ENCODE measurements around the gene DGKB. TPM values are rescaled to one million over a fixed set of nuclear protein-coding genes. Genes with fewer than 3 reads are reported as not detected.

The DGKB gene
- total RNA-seq, 1 donor from 2014 or later: 0.35 TPM

DNA sequence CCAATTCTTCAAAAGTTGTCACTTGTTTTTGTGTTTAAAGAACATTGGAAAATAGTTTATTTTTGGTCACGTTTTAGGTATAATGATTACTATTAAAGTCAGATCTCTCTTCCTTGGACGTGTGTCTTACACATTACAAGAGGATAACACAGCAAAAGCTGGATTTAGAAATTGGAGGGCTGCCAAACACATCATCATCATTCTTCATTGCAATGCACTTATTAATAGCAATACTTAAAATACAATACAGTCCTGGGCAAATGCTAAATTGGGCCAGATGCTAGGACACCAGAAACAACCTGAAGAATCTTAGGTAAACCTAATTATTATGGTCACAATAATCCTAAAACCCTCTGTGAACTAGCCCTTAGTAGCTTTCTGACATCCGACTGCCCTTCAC, 303.6 kb downstream of the DGKB start:
- DNase-seq (ENCODE audit: low spot score): no peak

DNA sequence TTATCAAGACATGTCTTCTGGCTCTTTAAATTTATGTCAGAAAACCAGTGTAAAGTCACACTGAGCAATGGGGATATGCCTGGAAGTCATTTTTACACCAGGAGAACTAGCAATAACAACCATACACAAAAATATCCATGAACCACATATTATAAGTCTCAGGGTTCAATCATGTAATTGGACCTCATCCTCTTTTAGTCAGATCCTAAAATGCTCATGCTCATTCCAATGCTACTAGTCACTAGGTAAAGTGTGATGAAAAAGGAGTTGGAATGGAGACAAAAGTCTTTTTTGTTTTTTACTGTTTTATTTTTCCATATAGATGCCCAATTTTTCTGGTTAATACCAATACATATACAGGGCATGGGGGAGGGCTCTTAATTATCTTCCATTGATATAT, 306.1 kb downstream of the DGKB start:
- DNase-seq (ENCODE audit: low spot score): no peak

DNA sequence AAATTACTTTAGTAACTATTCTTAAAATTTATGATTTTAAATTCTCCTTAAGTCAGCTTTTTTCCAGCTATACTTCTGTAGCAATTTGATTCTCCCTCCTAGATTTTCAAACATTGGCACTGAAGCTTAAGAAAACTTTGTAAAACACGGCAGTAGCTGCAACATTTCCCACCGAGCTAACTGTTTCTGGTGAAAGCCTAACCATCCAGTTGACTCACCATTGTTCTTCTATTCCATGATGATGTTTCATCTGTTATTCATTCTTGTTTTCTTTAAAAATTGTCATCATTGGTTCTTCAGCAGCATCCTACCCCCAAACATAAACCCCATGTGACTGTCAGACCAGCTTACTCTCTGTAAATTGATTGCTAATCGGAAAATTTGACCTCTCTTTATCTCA, 312.3 kb downstream of the DGKB start:
- no peak for DNase-seq (ENCODE audit: low spot score)

DNA sequence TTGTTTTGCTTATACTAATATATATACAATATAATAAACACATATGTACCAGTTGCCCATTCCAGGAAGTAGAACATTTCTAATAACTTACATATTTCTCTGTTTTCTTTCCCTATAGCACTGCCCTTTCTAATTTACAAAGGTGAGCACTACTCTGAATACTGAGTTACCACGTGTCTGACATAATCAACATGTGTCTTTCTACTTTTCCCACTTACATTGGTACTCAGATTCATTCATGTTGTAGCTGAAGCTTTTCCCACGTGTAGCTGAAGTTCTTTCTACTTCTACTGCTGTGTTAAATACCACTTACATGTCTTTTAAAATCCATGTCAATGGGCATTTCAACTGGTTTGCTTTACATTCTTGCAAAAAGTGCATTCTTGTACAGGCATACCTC, 317.3 kb downstream of the DGKB start:
- no peak for DNase-seq (ENCODE audit: low spot score)

DNA sequence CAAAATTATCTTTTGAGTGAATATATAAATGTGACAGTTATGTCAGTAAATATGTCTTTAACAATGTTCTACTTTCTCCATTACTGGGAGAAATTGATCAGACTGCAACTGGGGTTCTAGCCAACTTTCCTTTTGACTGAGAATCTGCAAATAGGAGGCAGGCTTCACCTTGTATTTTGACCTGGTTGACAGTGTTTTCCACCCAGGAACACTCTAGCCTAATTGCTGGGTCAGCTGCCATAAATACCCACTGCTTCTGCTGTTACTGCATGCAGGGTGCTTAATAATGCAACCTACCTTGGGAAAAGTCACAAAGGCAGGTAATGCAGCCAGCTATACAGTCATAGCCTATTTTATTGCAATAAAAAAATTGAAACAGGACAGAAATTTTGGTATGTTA, 319.0 kb downstream of the DGKB start:
- DNase-seq (ENCODE audit: low spot score): no peak

DNA sequence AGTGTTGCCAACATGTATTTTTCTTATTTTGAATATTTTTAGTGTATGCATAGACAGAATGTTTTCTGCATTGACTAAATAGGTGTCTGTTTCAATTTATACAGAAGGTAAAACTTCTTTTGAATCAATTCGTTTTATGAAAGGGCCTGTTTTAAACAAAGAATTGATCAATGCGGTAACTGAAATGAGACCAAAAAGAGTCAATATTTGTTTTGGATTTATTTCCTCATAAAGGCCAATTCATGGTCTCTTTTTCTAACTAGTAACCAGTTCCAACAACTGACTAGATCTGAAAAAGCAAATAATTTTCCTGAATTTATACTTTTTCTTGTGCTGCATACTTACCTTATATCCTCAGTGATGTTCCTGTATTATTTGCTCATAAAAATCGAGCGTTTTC, 320.5 kb downstream of the DGKB start:
- no peak for DNase-seq (ENCODE audit: low spot score)

DNA sequence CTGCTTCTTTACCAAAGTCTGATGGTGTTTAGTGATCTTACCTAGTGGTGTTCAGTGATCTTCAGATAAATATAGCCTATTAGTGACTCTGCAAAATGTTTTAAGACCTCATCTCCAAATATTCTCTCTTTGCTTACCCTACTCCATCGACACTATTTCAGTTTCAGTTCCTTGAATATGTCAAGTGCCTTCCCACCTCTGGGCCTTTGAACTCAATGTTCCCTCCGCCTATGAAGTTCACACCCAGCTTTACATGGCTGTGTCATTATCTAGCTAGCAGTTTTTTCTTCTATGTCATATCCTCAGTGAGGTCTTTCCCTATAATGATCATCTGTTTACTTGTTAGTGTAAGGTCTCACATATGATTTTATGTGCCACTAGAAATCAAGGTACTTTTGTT, 322.6 kb downstream of the DGKB start:
- no peak for DNase-seq (ENCODE audit: low spot score)

DNA sequence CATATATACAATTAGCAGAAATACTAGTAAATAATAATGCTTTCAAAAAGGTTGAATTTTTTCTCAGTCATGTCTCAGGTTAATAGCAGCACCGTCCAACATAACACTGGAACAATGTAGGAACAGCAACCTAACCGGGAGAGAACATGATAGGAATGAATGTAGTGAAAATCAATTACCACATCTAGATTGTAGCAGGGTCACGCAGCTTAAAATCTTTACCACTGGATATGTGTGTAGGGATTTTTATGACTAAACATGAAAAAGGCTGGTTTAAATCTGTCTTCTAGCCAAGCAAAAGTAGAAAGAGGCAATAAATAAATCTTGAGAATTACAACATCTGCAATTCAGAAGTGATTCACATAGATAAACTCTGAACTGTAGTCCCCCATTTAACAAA, 326.0 kb downstream of the DGKB start:
- no peak for DNase-seq (ENCODE audit: low spot score)

DNA sequence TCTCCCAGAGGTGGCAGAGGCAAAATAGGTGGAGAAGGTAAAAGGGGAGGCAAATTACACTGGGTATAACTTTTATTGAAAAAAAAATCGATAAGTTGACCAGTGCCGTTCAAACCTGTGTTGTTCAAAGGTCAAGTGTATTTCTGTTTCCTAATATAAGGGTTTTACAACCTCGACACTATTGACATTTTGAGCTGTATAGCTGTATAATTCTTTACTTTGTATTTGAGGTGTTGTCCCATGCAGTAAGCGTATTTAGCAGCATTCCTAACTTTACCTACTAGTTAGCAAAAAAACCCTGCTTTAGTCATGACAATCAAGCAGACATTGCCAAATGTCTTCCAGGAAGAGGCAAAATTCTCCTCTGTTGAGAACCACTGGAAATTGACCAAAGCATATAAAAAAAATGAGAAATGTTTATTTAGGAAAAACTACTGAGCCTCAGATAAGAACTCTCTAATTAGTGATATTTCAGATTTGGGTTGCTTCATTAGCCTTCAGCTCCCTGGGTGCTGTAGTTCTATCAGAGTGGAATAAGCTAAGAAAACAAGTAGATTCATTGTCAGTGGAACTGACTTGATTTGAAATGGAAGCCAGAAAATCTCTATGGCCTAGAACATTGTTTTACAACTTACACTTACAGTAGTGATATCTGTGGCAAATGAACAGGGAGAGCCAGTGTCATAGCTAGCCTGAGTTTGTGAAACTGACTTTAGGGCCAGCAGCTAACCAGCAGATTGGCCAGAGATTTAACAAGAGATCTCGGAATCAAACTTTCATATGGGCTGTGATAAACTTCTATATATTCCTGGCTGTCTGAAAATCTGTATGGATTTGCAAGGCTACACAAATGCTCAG, 331.6 kb downstream of the DGKB start:
- no peak for DNase-seq (ENCODE audit: low spot score)

DNA sequence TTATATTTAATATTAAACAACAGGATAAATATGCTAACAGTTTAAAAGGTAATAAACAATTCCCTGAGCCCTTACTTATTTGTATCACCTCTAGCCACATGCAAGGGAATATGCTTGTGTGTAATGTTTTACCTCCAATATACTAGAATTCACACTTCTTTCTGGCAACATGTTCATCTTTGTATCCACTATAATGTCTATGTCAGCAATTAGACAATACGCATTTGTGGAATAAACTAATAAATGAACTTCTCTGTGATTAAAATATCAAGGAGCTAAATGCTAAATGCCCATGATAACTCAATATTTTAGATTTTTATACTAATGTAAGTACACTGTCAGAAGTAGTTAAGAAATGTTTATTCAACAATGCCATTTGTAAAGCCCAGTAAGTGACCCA, 350.5 kb downstream of the DGKB start:
- DNase-seq (ENCODE audit: low spot score): no peak

DNA sequence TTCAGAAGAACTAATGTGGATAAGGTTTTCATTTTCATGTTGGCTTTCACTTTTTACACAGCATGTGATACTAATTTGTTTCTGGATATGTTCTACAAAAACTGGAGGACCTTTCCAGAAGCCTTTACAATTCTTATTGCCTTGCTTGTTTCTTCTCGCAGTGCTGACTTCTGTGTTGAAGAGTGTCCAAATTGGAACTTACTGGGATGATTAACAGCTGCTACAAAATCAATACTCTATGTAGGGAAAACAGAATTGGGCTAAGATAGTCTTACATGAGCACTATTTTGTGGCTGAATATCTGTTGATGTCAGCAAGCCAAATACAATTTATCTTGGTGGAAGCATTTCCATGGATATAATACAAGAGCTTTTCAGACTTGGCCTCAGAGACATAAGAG, 351.2 kb downstream of the DGKB start:
- no peak for DNase-seq (ENCODE audit: low spot score)

DNA sequence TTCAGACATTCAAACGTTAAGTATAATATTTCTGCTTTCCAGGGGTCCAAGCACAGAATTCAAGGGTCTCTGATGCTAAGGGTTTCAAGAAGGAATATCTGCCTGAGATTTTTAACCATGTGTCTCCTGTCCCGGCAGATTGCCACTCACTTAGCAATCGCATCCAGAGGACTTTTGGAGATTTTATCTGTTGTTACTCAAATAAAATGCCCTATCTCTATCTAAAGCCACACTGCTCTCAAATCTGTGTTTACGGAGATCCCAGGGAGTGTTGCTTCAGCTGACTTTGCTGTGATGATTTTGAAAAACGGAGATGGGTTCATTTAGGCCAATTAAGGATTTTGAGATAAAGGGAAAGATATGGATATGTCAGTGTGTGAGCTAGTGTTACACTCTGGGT, 359.9 kb downstream of the DGKB start:
- DNase-seq (ENCODE audit: low spot score): no peak

DNA sequence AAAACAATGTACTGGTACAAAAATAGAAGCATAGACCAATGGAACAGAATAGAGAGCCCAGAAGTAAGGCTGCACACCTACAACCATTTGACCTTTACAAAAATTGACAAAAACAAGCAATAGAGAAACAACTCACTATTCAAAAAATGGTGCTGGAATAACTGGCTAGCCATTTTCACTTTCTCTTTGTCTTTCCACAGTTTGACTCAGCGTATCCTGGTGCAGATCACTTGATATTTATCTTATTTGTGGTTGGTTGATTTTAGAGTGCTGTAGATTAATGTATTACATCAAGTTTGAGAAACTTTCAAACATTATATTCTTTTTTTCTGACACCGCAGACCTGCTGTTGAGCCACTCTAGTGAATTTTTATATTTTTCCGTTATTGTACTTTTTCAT, 381.4 kb downstream of the DGKB start:
- DNase-seq (ENCODE audit: low spot score): no peak

DNA sequence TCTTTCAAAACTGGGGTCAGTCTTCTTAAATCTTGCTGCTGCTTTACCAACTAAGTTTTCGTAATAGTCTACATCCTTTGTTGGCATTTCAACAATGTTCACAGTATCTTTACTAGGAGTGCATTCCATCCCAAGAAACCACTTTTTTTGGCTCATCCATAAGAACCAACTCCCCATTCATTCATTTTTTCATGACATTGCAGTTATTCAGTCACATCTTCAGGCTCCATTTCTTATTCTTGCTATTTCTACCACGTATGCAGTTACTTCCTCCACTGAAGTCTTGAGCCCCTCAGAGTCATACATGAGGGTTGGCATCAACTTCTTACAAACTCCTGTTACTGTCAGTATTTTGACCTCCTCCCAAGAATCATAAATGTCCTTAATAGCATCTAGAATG, 392.3 kb downstream of the DGKB start:
- no peak for DNase-seq (ENCODE audit: low spot score)

DNA sequence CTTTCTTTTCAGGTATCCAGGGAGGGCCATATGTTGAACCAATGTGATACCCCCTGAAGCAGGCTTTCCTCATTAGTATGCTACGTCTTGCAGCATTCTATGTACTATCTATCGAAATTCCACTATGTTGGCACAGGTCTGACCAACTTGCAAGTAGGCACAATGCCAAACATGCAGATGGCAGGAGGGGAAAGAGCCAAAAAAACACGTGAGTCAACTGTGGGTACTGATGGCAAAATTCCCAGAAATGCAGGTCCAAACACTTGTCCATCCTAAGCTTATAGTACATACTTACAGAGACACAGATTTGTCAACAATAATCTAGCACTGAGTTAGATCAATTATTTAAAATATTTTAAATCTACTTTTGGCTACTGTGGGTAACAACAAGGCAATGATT, 394.9 kb downstream of the DGKB start:
- no peak for DNase-seq (ENCODE audit: low spot score)

DNA sequence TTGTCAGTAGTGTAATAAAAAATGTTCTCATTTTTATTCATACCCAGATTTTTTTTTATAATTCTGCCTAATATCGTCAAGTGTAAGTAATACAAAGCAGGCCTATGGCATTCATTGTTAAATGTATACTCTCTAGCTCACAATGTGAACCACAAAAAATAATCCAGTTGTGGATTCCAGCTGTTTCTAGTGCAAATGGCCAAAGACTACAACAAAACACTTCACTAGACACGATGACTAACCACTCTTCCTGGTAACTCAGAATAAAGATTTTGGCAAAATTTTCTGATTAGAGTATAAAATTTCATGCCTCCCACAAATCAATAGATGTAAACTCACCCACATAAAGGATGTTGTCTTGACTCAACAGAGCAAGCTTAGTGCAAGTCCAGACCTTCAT, 396.6 kb downstream of the DGKB start:
- DNase-seq (ENCODE audit: low spot score): no peak

DNA sequence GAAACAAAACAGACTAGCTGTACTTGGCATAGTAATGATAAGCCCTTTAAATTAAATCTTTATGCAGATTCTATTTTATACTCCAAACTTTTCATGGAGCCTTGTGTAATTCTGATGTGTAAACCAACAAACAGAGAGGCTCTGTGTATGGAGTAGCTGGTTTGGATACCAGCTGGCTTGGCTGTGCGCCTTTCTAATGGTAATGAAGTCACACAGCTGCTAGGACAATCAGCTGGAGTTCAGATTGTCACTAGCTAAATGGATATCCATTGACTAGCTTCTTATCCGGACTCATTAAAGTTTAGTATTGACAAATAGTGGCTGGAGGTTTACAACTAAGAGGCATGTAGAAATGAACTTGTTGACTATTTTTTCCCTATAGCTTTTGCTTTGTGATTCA, 398.4 kb downstream of the DGKB start:
- no peak for DNase-seq (ENCODE audit: low spot score)

DNA sequence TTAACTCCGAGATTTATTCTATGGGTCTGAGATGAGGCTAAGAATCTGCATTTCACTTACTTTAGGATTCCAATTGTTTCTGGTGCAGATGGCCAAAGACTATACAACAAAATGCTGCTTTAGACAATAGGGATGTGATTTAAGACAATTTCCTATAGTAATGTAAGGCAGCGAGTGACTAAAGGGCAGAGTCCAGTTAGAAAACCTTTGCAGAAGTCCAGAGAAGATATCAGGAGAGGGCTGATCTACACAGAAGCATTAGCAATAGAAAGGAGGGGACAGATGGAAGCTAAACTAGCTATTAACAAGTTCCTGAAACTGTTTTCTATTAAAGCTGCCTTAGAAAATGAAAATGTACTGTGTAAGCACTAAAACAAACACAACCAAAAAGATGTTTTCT, 398.9 kb downstream of the DGKB start:
- no peak for DNase-seq (ENCODE audit: low spot score)

DNA sequence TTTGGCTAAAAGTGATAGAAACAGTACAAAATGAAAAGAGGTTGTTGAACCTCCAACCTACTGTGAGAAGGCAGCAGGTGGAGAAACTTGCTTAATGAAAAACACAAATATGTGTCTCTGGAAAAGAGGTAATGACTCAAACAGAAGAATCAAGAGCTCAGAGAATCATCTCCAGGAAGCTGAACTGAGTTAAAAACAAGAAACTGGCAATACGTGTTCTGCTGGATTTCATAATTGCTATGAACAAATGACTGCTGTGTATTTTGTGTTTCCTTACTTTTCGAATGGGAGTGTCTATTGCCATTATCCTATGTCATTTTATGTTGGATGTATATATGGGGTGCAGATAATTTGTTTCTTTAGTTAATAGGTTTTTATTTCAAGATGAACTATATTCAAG, 401.1 kb downstream of the DGKB start:
- no peak for DNase-seq (ENCODE audit: low spot score)

DNA sequence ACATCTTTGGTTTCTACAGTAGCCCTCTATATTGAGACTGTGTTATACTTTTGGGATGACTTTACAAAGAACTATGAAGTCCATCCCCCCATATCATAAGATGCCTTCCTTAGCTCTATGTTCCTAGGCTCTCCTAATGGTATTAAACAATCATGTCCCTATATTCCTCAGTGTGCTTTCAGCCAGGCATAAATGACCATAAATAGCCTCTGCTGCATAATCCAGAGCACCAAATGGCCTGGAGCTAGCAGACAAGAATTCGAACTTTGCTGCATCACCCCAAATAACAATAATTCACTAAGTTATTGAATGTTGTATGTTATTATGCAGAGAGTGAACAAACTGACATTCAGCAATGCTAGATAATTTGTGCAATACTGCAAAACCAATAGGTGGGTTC, 405.2 kb downstream of the DGKB start:
- no peak for DNase-seq (ENCODE audit: low spot score)

DNA sequence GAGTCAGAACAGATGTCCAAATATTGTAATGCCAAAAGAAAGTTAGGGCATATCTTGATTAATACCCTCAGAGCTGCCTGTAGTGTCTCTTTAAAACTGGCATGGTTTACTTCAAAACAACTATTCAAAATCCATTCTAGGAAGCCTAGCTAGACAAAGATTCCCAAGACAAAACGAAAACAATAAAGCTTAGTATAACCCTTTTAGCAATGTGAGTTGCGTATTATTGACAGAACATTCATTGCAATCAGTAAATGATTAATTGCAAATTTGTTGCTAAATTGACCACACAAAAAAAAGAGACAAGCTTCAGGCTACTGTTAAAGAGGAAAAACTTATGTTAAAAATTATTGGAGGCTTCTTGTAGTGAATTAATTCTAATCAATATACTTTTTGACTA, 406.9 kb downstream of the DGKB start:
- no peak for DNase-seq (ENCODE audit: low spot score)

DNA sequence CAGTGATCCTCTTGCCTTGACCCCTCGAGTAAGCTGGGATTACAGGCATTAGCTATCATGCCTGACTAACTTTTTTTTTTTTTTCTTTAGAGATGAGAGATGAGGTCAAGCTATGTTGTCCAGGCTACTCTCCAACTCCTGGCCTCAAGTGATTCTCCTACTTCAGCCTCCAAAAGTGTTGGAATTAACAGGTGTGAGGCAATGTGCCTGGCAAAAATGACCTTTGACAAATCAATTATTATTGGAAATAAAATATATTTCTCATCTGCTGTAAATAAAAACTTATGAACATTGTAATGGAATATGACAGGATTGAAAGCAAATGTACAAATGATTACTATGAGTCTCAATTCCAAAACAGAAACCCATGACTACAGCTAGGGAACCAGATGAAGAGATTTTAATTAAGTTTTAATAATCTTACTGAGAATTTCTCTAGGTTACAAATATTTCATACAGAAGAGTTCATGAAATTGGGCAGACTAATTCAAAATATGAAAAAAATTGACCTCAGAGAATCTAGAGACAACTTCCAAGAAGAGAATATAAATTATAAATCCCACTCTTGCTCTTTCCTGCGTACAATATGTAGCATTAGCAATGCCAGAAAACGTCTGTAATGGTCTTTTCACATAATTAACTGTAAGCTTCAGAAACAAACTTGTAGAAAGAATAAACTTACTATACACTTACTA, 414.7 kb downstream of the DGKB start:
- DNase-seq (ENCODE audit: low spot score): no peak

DNA sequence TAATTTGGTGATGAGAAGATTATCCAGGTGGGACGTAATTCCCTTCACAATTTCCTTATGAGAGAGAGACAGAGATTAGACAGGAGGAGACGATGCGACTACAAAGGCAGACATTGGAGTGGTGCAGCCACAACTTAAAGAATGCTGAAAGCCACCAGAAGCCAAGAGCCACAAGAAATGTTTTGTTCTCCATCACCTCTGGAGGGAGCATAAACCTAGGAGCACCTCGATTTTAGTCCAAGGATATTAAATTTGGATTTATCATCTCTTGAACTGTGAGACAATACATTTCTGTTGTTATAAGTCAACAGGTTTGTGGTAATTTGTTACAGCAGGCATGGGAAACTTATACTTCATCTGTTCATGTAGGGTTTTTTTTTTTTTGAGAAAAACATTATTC, 418.9 kb downstream of the DGKB start:
- no peak for DNase-seq (ENCODE audit: low spot score)

Measured in mesenteric fat pad (tissue), 1 donor.